ENCODE measurements around the gene CCAR1. TPM values are rescaled to one million over a fixed set of nuclear protein-coding genes. Genes with fewer than 3 reads are reported as not detected.
"Not testable (repeated sequence)": the region's sequence is repeated elsewhere in the genome, so short reads cannot be mapped to it uniquely, and the experiment has no call there.

Gene CCAR1
- total RNA-seq, 4 donors from 2014 or later, result 42.0 to 99.9 (median 56.0) TPM

- no peaks in the 10 kb centered on the region for H3K36me3 ChIP-seq
- intact Hi-C loops (cut with DNase I; ENCODE audit: low total_unique reads), result loop anchor here (10.0 kb wide), 1 partner anchor 68 kb away; no protein-coding TSS in a partner anchor
- H3K27ac ChIP-seq, result peak within 1 kb of the TSS; percentile 39 to 75 (median 64)
- in situ Hi-C loops (cut with MboI; ENCODE audit: low pct_ligation_motif_present in 1 of 4, low pct_unique_long_range_greater_than_20kb in 1 of 4, low sequenced_read_pairs in 3 of 4), result no loop called here
- H3K4me1 ChIP-seq, result peaks cover 0 to 12% (median 8%) of the 10 kb centered on the region in 4 donors
- H3K9me3 ChIP-seq, result no peaks in the 10 kb centered on the region
- no peaks in the 10 kb centered on the region for H3K27me3 ChIP-seq
- H3K4me3 ChIP-seq, result peak within 1 kb of the TSS; percentile 51 to 61 (median 54)
- TF ChIP-seq EP300 (IDR thresholded peaks at IDR 0.05; ENCODE audit: low read depth) (no peak), POLR2A (IDR thresholded peaks at IDR 0.05) (no peak), POLR2AphosphoS5 (IDR thresholded peaks at IDR 0.05) (no peak), CTCF (IDR thresholded peaks at IDR 0.05) (no peak)
- peak; percentile 71 for DNase-seq
- whole genome bisulfite sequencing, 2 donors (ENCODE audit: low coverage in 1 of 2), result 16 to 23% methylated on average over 6 to 20 of the region's 63 CpGs
These were observed 105.9 kb downstream of the CCAR1 start, which contains the start of gene STOX1 for GRCh38 chr10:68826764-68827591. STOX1 (plus strand) TSS chr10:68827531; CDS start chr10:68827624, 93 bp downstream.

- H3K27me3 ChIP-seq; DNase-seq; H3K9me3 ChIP-seq; H3K36me3 ChIP-seq; in situ Hi-C loops (cut with MboI; ENCODE audit: low pct_ligation_motif_present in 1 of 4, low pct_unique_long_range_greater_than_20kb in 1 of 4, low sequenced_read_pairs in 3 of 4): not testable (repeated sequence)
- intact Hi-C loops (cut with DNase I; ENCODE audit: low total_unique reads), result loop anchor here (10.0 kb wide), 1 partner anchor 67 kb away; no protein-coding TSS in a partner anchor
- peaks cover 0 to 12% (median 8%) of the 10 kb centered on the region in 4 donors for H3K4me1 ChIP-seq
- no CpG with 5 or more reads among the region's 58 CpGs for WGBS, 2 donors (ENCODE audit: low coverage in 1 of 2)
- H3K4me3 ChIP-seq, result peak overlapping the region in 3 of 4 donors; percentile 51 to 61 (median 57)
- peak overlapping the region; percentile 39 to 75 (median 64) for H3K27ac ChIP-seq
These were observed 106.5 kb downstream of the CCAR1 start for GRCh38 chr10:68827592-68827959.

DNA sequence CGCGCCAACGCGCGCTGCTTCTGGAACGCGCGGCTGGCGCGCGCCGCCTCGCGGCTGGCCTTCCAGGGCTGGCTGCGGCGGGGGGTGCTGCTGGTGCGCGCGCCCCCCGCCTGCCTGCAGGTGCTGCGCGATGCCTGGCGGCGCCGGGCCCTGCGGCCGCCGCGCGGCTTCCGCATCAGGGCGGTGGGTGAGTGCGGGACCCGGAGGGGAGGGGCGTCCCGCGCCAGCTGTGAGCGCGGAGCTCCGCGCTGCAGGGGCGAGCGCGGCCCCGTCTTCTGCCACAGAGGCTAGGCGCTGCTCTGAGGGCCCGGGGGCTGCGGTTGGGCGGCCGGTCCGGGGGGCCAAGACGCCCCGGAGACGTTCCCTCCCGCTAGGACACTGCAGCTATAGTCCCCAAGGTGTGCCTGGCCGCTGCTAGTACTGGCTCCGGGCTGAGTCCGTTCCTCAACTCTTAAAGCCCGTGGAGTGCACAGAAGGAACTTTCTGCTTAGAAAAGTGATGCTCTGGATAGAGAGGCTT is 107.1 kb downstream of the CCAR1 start:
- intact Hi-C loops (cut with DNase I; ENCODE audit: low total_unique reads), result loop anchor here (10.0 kb wide), 1 partner anchor 67 kb away; no protein-coding TSS in a partner anchor
- H3K36me3 ChIP-seq; H3K27me3 ChIP-seq; in situ Hi-C loops (cut with MboI; ENCODE audit: low pct_ligation_motif_present in 1 of 4, low pct_unique_long_range_greater_than_20kb in 1 of 4, low sequenced_read_pairs in 3 of 4); H3K9me3 ChIP-seq: not testable (repeated sequence)
- Histone ChIP-seq H3K4me3 (peak overlapping the region; percentile 30 to 53 (median 52)), H3K4me1 (peaks cover 0 to 12% (median 8%) of the 10 kb centered on the region in 4 donors), H3K27ac (peak overlapping the region in 1 of 4 donors; percentile 41)
- DNase-seq, result peak; percentile 13
- WGBS, 2 donors (ENCODE audit: low coverage in 1 of 2), result 1% methylated on average over 33 of the region's 59 CpGs; no CpG with 5 or more reads in 1 of the 2 donors

- Histone ChIP-seq H3K4me3 (no peak overlapping the region), H3K36me3 (no peaks in the 10 kb centered on the region), H3K27me3 (no peaks in the 10 kb centered on the region), H3K4me1 (peaks cover 0 to 12% (median 8%) of the 10 kb centered on the region in 4 donors), H3K9me3 (no peaks in the 10 kb centered on the region), H3K27ac (no peak overlapping the region)
- WGBS, 2 donors (ENCODE audit: low coverage in 1 of 2), result 60 to 91% methylated on average over 6 to 10 of the region's 10 CpGs
- TF ChIP-seq EP300 (IDR thresholded peaks at IDR 0.05; ENCODE audit: low read depth) (no peak), POLR2AphosphoS5 (IDR thresholded peaks at IDR 0.05) (no peak), CTCF (IDR thresholded peaks at IDR 0.05) (no peak), POLR2A (IDR thresholded peaks at IDR 0.05) (no peak)
- no peak for DNase-seq
- intact Hi-C loops (cut with DNase I; ENCODE audit: low total_unique reads), result loop anchor here (10.0 kb wide), 1 partner anchor 66 kb away; no protein-coding TSS in a partner anchor
- in situ Hi-C loops (cut with MboI; ENCODE audit: low pct_ligation_motif_present in 1 of 4, low pct_unique_long_range_greater_than_20kb in 1 of 4, low sequenced_read_pairs in 3 of 4), result no loop called here
These were observed 107.8 kb downstream of the CCAR1 start for GRCh38 chr10:68828833-68829232.

GRCh38 chr10:68829521-68829920 is 108.5 kb downstream of the CCAR1 start:
- Histone ChIP-seq H3K4me3 (no peak overlapping the region), H3K4me1 (peaks cover 0 to 12% (median 8%) of the 10 kb centered on the region in 4 donors), H3K9me3 (no peaks in the 10 kb centered on the region), H3K27me3 (no peaks in the 10 kb centered on the region), H3K36me3 (no peaks in the 10 kb centered on the region), H3K27ac (no peak overlapping the region)
- intact Hi-C loops (cut with DNase I; ENCODE audit: low total_unique reads), result loop anchor here (10.0 kb wide), 1 partner anchor 65 kb away; no protein-coding TSS in a partner anchor
- no peak for DNase-seq
- TF ChIP-seq POLR2AphosphoS5 (IDR thresholded peaks at IDR 0.05) (no peak), POLR2A (IDR thresholded peaks at IDR 0.05) (no peak), EP300 (IDR thresholded peaks at IDR 0.05; ENCODE audit: low read depth) (no peak), CTCF (IDR thresholded peaks at IDR 0.05) (no peak)
- 74 to 86% methylated on average over 4 to 6 of the region's 6 CpGs for WGBS, 2 donors (ENCODE audit: low coverage in 1 of 2)
- in situ Hi-C loops (cut with MboI; ENCODE audit: low pct_ligation_motif_present in 1 of 4, low pct_unique_long_range_greater_than_20kb in 1 of 4, low sequenced_read_pairs in 3 of 4), result no loop called here
